Stimulated activated CD8-positive, alpha-beta memory T cell treated with anti-CD3 and anti-CD28 coated beads, Interleukin-7, amount 100 ng/mL, for 48 hours (primary cell): Measurements from ENCODE around the gene LRRN4.
"Not testable (repeated sequence)": the region's sequence is repeated elsewhere in the genome, so short reads cannot be mapped to it uniquely, and the experiment has no call there.

Experiments
- DNase-seq, 2 donors: peaks; one replicate each; pipeline ENCODE4 v3.0.0-alpha.2; 2020; ENCODE audit warnings: low read depth in 1 of 2; ENCODE audit errors: extremely low read depth in 1 of 2

Gene LRRN4

GRCh38 chr20:6034134-6034969 lies 19.5 kb downstream of the LRRN4 start:
- DNase-seq = no peak

- not testable (repeated sequence) for DNase-seq
These were observed 21.0 kb downstream of the LRRN4 start for GRCh38 chr20:6032907-6033306.

GRCh38 chr20:6030453-6031080 lies 23.3 kb downstream of the LRRN4 start:
- no peak for DNase-seq

- DNase-seq = no peak
These were observed 24.3 kb downstream of the LRRN4 start for GRCh38 chr20:6029538-6029937.

GRCh38 chr20:6028818-6029217 lies 25.0 kb downstream of the LRRN4 start:
- no peak for DNase-seq

- DNase-seq = no peak
These were observed 27.8 kb downstream of the LRRN4 start for GRCh38 chr20:6026051-6026450.

- DNase-seq = no peak
These were observed 29.1 kb downstream of the LRRN4 start for GRCh38 chr20:6024768-6025167.

- DNase-seq = no peak
These were observed 36.0 kb downstream of the LRRN4 start for GRCh38 chr20:6017880-6018279.

GRCh38 chr20:6017467-6017866 lies 36.4 kb downstream of the LRRN4 start:
- no peak for DNase-seq

GRCh38 chr20:6014957-6015356 lies 38.9 kb downstream of the LRRN4 start:
- no peak for DNase-seq

GRCh38 chr20:6014017-6014416 lies 39.8 kb downstream of the LRRN4 start:
- no peak for DNase-seq

GRCh38 chr20:6012179-6012578 lies 41.7 kb downstream of the LRRN4 start:
- DNase-seq = no peak

GRCh38 chr20:6008254-6008653 lies 45.6 kb downstream of the LRRN4 start:
- DNase-seq = no peak

GRCh38 chr20:6007529-6008103 lies 46.2 kb downstream of the LRRN4 start:
- no peak for DNase-seq

- DNase-seq = no peak
These were observed 46.7 kb downstream of the LRRN4 start for GRCh38 chr20:6007094-6007528.

- DNase-seq = no peak
These were observed 47.3 kb downstream of the LRRN4 start for GRCh38 chr20:6006603-6006949.

GRCh38 chr20:6000871-6001270 lies 53.0 kb downstream of the LRRN4 start:
- no peak for DNase-seq

GRCh38 chr20:5999783-6000182 lies 54.1 kb downstream of the LRRN4 start:
- no peak for DNase-seq

- peak in 1 of 2 donors; percentile 13 for DNase-seq
These were observed 57.1 kb downstream of the LRRN4 start for GRCh38 chr20:5996765-5997164.

GRCh38 chr20:5991623-5992441 lies 62.0 kb downstream of the LRRN4 start:
- no peak for DNase-seq

- no peak for DNase-seq
These were observed 62.9 kb downstream of the LRRN4 start for GRCh38 chr20:5990946-5991345.
